Panc1 (cell line): Measurements from ENCODE around the gene JOSD2.

Source experiments
- CTCF ChIP-seq: fragments of 450-650 bp; IDR thresholded peaks from 2 replicates; pipeline ENCODE4 v1.5.1; 2017; ENCODE audit warnings: mild to moderate bottlenecking
- POLR2AphosphoS5 ChIP-seq: IDR thresholded peaks from 2 replicates; pipeline ENCODE4 v1.6.1; 2012; ENCODE audit warnings: mild to moderate bottlenecking, low read depth, low read length, moderate library complexity
- SIN3A ChIP-seq: IDR thresholded peaks from 2 replicates; pipeline ENCODE4 v1.6.1; 2012; ENCODE audit warnings: low read depth, mild to moderate bottlenecking, low read length, moderate library complexity, borderline replicate concordance; ENCODE audit not compliant: insufficient read depth
- TCF7L2 ChIP-seq: IDR thresholded peaks from 2 replicates; pipeline ENCODE4 v1.6.1; 2011; ENCODE audit warnings: mild to moderate bottlenecking, low read depth, low read length, inconsistent platforms
- TF ChIP-seq, protein P1 (sequence below), 2 experiments: IDR thresholded peaks; 2 replicates each; pipeline ENCODE4 v1.6.1; 2011 to 2012; ENCODE audit warnings: low read depth in 2 of 2, control low read depth in 1 of 2, low read length in 1 of 2, mild to moderate bottlenecking in 1 of 2, moderate library complexity in 1 of 2; ENCODE audit not compliant: insufficient read depth in 1 of 2

DNA sequence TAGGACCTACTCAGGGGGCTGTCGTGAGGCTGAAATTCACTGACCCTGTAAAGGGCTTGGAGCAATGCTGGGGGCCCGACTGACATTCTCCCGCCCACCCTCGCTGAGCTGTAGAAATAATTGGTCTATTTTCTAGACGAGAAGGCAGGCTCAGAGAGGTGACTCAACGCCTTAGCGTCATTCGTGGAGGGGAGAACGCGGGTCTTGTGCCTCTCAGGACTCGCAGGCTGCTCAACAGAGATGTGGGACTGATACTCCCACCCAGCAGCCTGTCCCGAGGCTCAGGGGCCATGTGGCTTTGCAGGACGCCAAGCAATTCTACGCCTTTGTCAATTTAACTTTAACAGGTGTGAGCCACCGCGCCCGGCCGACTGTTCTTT is 26.3 kb upstream of the JOSD2 start:
- TF ChIP-seq SIN3A (no peak), POLR2AphosphoS5 (no peak), CTCF (no peak), TCF7L2 (no peak)
- TF ChIP-seq, protein P1, sequence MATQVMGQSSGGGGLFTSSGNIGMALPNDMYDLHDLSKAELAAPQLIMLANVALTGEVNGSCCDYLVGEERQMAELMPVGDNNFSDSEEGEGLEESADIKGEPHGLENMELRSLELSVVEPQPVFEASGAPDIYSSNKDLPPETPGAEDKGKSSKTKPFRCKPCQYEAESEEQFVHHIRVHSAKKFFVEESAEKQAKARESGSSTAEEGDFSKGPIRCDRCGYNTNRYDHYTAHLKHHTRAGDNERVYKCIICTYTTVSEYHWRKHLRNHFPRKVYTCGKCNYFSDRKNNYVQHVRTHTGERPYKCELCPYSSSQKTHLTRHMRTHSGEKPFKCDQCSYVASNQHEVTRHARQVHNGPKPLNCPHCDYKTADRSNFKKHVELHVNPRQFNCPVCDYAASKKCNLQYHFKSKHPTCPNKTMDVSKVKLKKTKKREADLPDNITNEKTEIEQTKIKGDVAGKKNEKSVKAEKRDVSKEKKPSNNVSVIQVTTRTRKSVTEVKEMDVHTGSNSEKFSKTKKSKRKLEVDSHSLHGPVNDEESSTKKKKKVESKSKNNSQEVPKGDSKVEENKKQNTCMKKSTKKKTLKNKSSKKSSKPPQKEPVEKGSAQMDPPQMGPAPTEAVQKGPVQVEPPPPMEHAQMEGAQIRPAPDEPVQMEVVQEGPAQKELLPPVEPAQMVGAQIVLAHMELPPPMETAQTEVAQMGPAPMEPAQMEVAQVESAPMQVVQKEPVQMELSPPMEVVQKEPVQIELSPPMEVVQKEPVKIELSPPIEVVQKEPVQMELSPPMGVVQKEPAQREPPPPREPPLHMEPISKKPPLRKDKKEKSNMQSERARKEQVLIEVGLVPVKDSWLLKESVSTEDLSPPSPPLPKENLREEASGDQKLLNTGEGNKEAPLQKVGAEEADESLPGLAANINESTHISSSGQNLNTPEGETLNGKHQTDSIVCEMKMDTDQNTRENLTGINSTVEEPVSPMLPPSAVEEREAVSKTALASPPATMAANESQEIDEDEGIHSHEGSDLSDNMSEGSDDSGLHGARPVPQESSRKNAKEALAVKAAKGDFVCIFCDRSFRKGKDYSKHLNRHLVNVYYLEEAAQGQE (IDR thresholded peaks at IDR 0.05; ENCODE audit: insufficient read depth in 1 of 2, low read depth in 2 of 2, low read length in 1 of 2): no peak
